Type B pancreatic cell (in vitro differentiated cells): Measurements from ENCODE around the gene LAMA5. TPM values are rescaled to one million over a fixed set of nuclear protein-coding genes. Genes with fewer than 3 reads are reported as not detected.
A peak's percentile ranks its signal among the peaks of the same experiment; 100 is the strongest.

ENCODE experiments used
- DNase-seq: peaks from one replicate; pipeline ENCODE4 v3.0.0; 2021; ENCODE audit warnings: mixed read lengths; ENCODE audit not compliant: unreplicated experiment; ENCODE audit errors: extremely low spot score
- H3K27ac Mint-ChIP-seq: 2 replicates; pipeline ENCODE4 v1.8.0; 2021; ENCODE audit warnings: mild to moderate bottlenecking, mixed read lengths
- H3K27me3 Mint-ChIP-seq: 2 replicates; pipeline ENCODE4 v1.8.0; 2021; ENCODE audit warnings: mixed read lengths
- H3K36me3 Mint-ChIP-seq: 2 replicates; pipeline ENCODE4 v1.8.0; 2021; ENCODE audit warnings: mixed read lengths
- H3K4me1 Mint-ChIP-seq: one replicate; pipeline ENCODE4 v1.8.0; 2021; ENCODE audit warnings: mixed read lengths; ENCODE audit not compliant: unreplicated experiment
- H3K4me3 Mint-ChIP-seq: 2 replicates; pipeline ENCODE4 v1.8.0; 2021; ENCODE audit warnings: mild to moderate bottlenecking, mixed read lengths
- H3K9me3 Mint-ChIP-seq: 2 replicates; pipeline ENCODE4 v1.8.0; 2021; ENCODE audit warnings: mixed read lengths
- CTCF ChIP-seq: fragments of 200-600 bp; sonication (generic); conservative IDR thresholded peaks from 2 replicates; pipeline ENCODE4 v1.5.0; 2021; ENCODE audit warnings: antibody characterized with exemption, mild to moderate bottlenecking
- total RNA-seq: library from RNA; stranded (reverse); gene quantifications from 2 replicates; pipeline ENCODE4 v1.2.1, GENCODE V29; 2021; ENCODE audit warnings: low replicate concordance

LAMA5 gene
- total RNA-seq, 1 donor from 2014 or later, result 246 TPM

DNA sequence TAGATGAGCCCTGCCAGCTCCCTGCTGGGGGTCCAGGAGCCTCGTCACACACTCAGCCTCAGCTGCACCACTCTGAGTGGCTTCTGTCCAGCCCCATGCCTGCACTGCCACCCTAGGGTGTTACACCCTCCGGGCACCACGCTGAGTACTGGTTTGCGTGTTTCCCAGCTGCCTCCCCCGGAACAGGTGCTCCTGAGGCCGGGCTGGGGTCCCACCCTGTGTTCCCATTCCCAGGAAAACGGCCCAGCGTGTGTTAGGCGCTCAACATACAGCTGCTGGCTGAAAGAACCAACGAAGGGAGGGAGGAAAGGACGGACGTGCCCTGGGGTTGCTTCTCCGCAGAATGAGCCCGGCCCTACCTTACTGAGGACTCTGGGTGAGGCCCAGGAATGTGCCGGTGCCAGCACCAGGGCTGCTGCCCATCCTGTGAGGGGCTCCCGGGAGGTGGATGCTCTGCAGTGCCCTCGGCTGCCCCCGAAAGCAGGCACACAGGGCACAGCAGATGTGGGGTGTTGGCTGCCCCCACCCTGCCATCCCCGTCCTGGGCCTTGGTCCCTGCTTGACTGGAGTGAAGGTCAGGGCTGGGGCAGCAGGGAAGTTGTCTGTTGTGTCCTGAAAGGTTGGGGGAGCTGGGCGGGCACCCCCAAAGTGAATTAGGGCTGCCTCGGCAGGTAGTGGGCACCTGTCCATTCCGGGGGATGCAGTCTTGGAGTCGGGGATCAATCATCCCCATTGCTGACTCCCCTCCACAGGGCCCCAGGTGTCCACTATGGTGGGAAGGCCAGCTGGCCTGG lies 16.3 kb downstream of the LAMA5 start:
- DNase-seq, result no peak
- Mint-ChIP-seq H3K4me1 (no peaks in the 10 kb centered on the region), H3K4me3 (no peak overlapping the region), H3K27ac (peak overlapping the region; percentile 94), H3K27me3 (no peaks in the 10 kb centered on the region), H3K36me3 (peaks cover 12% of the 10 kb centered on the region), H3K9me3 (peaks cover 3% of the 10 kb centered on the region)
- TF ChIP-seq CTCF, result no peak

DNA sequence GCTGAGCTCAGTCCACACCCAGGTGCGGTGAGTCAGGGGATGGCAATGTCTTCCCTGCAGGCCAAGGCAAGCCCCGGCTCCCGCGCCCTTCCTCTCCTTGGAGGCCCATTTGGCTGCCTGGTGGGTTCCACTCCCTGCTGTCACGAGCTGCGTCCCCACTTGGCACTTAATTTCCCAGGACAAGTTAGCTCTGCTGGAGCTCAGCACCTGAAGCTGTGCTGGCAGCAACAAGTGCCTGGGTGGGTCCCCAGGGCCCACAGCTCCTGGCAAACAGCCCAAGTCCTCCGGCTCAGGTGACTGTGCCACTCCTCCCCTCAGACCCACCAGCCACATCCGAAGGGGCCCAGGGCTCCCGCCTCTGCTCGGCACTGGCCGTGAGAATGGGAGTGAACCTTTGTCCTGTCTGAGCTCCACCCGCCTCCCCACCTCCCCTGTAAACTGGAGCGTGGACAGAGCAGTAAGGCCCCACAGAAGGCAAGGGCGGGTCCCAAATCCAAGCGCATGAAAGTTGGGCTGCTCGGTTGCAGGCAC lies 16.9 kb downstream of the LAMA5 start:
- no peaks in the 10 kb centered on the region for H3K27me3 Mint-ChIP-seq
- TF ChIP-seq CTCF, result no peak
- DNase-seq, result no peak
- H3K36me3 Mint-ChIP-seq, result peaks cover 12% of the 10 kb centered on the region
- H3K9me3 Mint-ChIP-seq, result peaks cover 3% of the 10 kb centered on the region
- H3K4me1 Mint-ChIP-seq, result no peaks in the 10 kb centered on the region
- H3K4me3 Mint-ChIP-seq, result peak overlapping the region; percentile 39
- H3K27ac Mint-ChIP-seq, result peak overlapping the region; percentile 94

GRCh38 chr20:62349556-62350097 lies 17.5 kb downstream of the LAMA5 start:
- Mint-ChIP-seq H3K27ac (peak overlapping the region; percentile 94), H3K4me3 (peak overlapping the region; percentile 12)
- TF ChIP-seq CTCF, result no peak

DNA sequence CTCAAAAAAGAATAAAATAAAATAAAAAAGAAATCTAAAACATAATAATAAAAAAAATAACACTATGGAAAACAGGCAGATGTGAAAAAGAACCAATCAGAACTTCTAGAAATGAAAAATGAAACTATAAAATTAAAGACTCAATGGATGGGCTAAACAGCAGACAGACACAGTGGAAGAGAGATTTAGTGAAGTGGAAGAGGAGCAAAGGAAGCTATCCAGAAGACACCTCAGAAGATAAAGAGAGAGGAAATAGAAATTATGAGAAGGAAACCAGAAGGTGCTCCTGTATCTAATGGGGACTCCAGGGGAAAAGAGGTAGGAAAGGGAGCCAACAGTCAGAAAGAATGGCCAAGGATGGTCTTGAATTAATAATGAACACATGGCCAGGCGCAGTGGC lies 18.5 kb downstream of the LAMA5 start:
- no peak for TF ChIP-seq CTCF
- no peak overlapping the region for H3K4me3 Mint-ChIP-seq
- H3K4me1 Mint-ChIP-seq, result no peaks in the 10 kb centered on the region
- H3K9me3 Mint-ChIP-seq, result peaks cover 3% of the 10 kb centered on the region
- peaks cover 15% of the 10 kb centered on the region for H3K36me3 Mint-ChIP-seq
- DNase-seq, result no peak
- H3K27ac Mint-ChIP-seq, result peak overlapping the region; percentile 77
- H3K27me3 Mint-ChIP-seq, result no peaks in the 10 kb centered on the region

More at GRCh38 chr20:62349556-62350097, 17.5 kb downstream of the LAMA5 start:
- Mint-ChIP-seq H3K4me1 (no peaks in the 10 kb centered on the region), H3K27me3 (no peaks in the 10 kb centered on the region), H3K9me3 (peaks cover 3% of the 10 kb centered on the region), H3K36me3 (peaks cover 15% of the 10 kb centered on the region)
- DNase-seq, result no peak

DNA sequence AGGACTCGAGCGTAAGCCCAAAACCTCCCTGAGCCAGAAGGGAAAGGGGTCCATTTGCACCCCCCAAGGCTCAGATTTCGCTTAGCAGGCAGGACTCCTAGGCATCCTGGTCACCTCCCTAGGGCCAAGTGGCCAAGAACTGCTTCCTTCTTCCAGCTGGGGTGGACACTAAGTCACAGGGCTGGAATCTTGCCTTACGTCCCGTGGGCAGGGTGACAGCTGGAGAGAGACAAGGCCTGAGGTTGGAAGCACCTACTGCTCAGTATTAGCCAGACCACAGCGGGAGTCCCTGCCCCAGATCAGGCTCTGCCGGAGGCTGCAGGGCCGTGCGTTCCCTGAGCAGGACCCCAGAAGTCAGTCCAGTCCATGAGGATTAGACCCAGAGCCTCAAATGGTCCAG lies 19.7 kb downstream of the LAMA5 start:
- Mint-ChIP-seq H3K27ac (no peak overlapping the region), H3K36me3 (peaks cover 22% of the 10 kb centered on the region), H3K9me3 (peaks cover 3% of the 10 kb centered on the region), H3K27me3 (no peaks in the 10 kb centered on the region), H3K4me3 (no peak overlapping the region), H3K4me1 (no peaks in the 10 kb centered on the region)
- TF ChIP-seq CTCF, result no peak
- no peak for DNase-seq
